ENCODE measurements around the gene SLC4A2. TPM values are rescaled to one million over a fixed set of nuclear protein-coding genes. Genes with fewer than 3 reads are reported as not detected.

SLC4A2 gene
- total RNA-seq, 1 experiment from 2014 or later, result 249 TPM

GRCh38 chr7:151083071-151083823 is 23.9 kb downstream of the SLC4A2 start, which contains the start of gene TMUB1:
TMUB1 (minus strand) TSS chr7:151083493; CDS start chr7:151082563, 930 bp downstream.
- H3K27me3 Mint-ChIP-seq (ENCODE audit: insufficient read depth, unreplicated experiment), result no peaks in the 10 kb centered on the region
- H3K9me3 Mint-ChIP-seq (ENCODE audit: unreplicated experiment), result no peaks in the 10 kb centered on the region
- no peak for TF ChIP-seq CTCF (IDR thresholded peaks at IDR 0.05; ENCODE audit: insufficient read depth in 1 of 2, low read depth in 1 of 2, low read length in 1 of 2, severe bottlenecking in 1 of 2, unreplicated experiment in 1 of 2)
- peak within 1 kb of the TSS; percentile 93 for H3K4me3 Mint-ChIP-seq (ENCODE audit: unreplicated experiment)
- Histone ChIP-seq H3K27me3 (replicated peaks; ENCODE audit: control insufficient read depth, insufficient read depth, low read length) (no peaks in the 10 kb centered on the region), H3K4me3 (ENCODE audit: low read depth, low read length) (peak within 1 kb of the TSS; percentile 98), H3K9me3 (no peaks in the 10 kb centered on the region), H3K4me1 (peaks cover 27% of the 10 kb centered on the region), H3K36me3 (ENCODE audit: control insufficient read depth, insufficient read depth, low read length) (no peaks in the 10 kb centered on the region)
- peaks cover 35% of the 10 kb centered on the region for H3K36me3 Mint-ChIP-seq (ENCODE audit: insufficient read depth, unreplicated experiment)
- POLR2A ChIA-PET, result interaction anchor here (2.0 kb wide), 1 partner anchor 20 kb away, joined by 21 read pairs; no protein-coding TSS in a partner anchor
- intact Hi-C loops (cut with micrococcal nuclease; ENCODE audit: unreplicated experiment), result loop anchor here (2.0 kb wide), 1 partner anchor 54 kb away; the partner anchor contains the start of gene ABCB8
- no TSS peak for BruUV-seq (replicated peaks)
- H3K4me1 Mint-ChIP-seq (ENCODE audit: low read depth, unreplicated experiment), result peaks cover 13% of the 10 kb centered on the region
- CTCF ChIA-PET, result interaction anchor here (0.7 to 1.2 kb wide), 2 partner anchors 55 to 121 kb away, joined by 3 read pairs; partner anchors contain the start of gene ABCB8
- peak within 1 kb of the TSS; percentile 87 for H3K27ac Mint-ChIP-seq (ENCODE audit: unreplicated experiment)
- DNase-seq, result peak; percentile 82

- Mint-ChIP-seq H3K27ac (ENCODE audit: unreplicated experiment) (no peak overlapping the region), H3K4me1 (ENCODE audit: low read depth, unreplicated experiment) (peaks cover 15% of the 10 kb centered on the region), H3K27me3 (ENCODE audit: insufficient read depth, unreplicated experiment) (no peaks in the 10 kb centered on the region), H3K9me3 (ENCODE audit: unreplicated experiment) (no peaks in the 10 kb centered on the region), H3K4me3 (ENCODE audit: unreplicated experiment) (peak overlapping the region; percentile 93), H3K36me3 (ENCODE audit: insufficient read depth, unreplicated experiment) (peaks cover 34% of the 10 kb centered on the region)
- intact Hi-C loops (cut with micrococcal nuclease; ENCODE audit: unreplicated experiment), result loop anchor here (2.0 kb wide), 1 partner anchor 55 kb away; the partner anchor contains the start of gene ABCB8
- Histone ChIP-seq H3K27me3 (replicated peaks; ENCODE audit: control insufficient read depth, insufficient read depth, low read length) (no peaks in the 10 kb centered on the region), H3K36me3 (ENCODE audit: control insufficient read depth, insufficient read depth, low read length) (no peaks in the 10 kb centered on the region), H3K9me3 (no peaks in the 10 kb centered on the region), H3K4me1 (peaks cover 30% of the 10 kb centered on the region), H3K4me3 (ENCODE audit: low read depth, low read length) (peak overlapping the region; percentile 98)
- DNase-seq, result no peak
- TF ChIP-seq CTCF (IDR thresholded peaks at IDR 0.05; ENCODE audit: insufficient read depth in 1 of 2, low read depth in 1 of 2, low read length in 1 of 2, severe bottlenecking in 1 of 2, unreplicated experiment in 1 of 2), result no peak
- no TSS peak for BruUV-seq (replicated peaks)
- ChIA-PET CTCF (interaction anchor here (1.2 kb wide), 1 partner anchor 55 kb away, joined by 3 read pairs; the partner anchor contains the start of gene ABCB8), POLR2A (interaction anchor here (2.0 kb wide), 1 partner anchor 21 kb away, joined by 21 read pairs; no protein-coding TSS in a partner anchor)
Measured at GRCh38 chr7:151083824-151084160, 24.4 kb downstream of the SLC4A2 start.

- H3K4me3 ChIP-seq (ENCODE audit: low read depth, low read length), result peak overlapping the region; percentile 75
- ChIA-PET CTCF (interaction anchor here (0.6 to 1.4 kb wide), 5 partner anchors 23 to 332 kb away, joined by 3 to 6 read pairs (median 3); no protein-coding TSS in a partner anchor), POLR2A (interaction anchor here (1.2 kb wide), 1 partner anchor 57 kb away, joined by 5 read pairs; the partner anchor contains the start of gene ABCB8)
- intact Hi-C loops (cut with micrococcal nuclease; ENCODE audit: unreplicated experiment), result no loop called here
- no peaks in the 10 kb centered on the region for H3K9me3 Mint-ChIP-seq (ENCODE audit: unreplicated experiment)
- H3K27me3 Mint-ChIP-seq (ENCODE audit: insufficient read depth, unreplicated experiment), result no peaks in the 10 kb centered on the region
- H3K4me1 Mint-ChIP-seq (ENCODE audit: low read depth, unreplicated experiment), result peaks cover 28% of the 10 kb centered on the region
- H3K36me3 ChIP-seq (ENCODE audit: control insufficient read depth, insufficient read depth, low read length), result no peaks in the 10 kb centered on the region; the same call in none of the 2 replicates
- H3K27me3 ChIP-seq (replicated peaks; ENCODE audit: control insufficient read depth, insufficient read depth, low read length), result no peaks in the 10 kb centered on the region
- no peak for TF ChIP-seq CTCF (IDR thresholded peaks at IDR 0.05; ENCODE audit: insufficient read depth in 1 of 2, low read depth in 1 of 2, low read length in 1 of 2, severe bottlenecking in 1 of 2, unreplicated experiment in 1 of 2)
- peak overlapping the region; percentile 93 for H3K4me3 Mint-ChIP-seq (ENCODE audit: unreplicated experiment)
- DNase-seq, result no peak
- BruUV-seq (replicated peaks), result no TSS peak
- peaks cover 30% of the 10 kb centered on the region for H3K4me1 ChIP-seq
- H3K27ac Mint-ChIP-seq (ENCODE audit: unreplicated experiment), result peak overlapping the region; percentile 88
- H3K36me3 Mint-ChIP-seq (ENCODE audit: insufficient read depth, unreplicated experiment), result peaks cover 34% of the 10 kb centered on the region
- H3K9me3 ChIP-seq, result no peaks in the 10 kb centered on the region
Measured at GRCh38 chr7:151085329-151085690, 25.9 kb downstream of the SLC4A2 start.

Measured in Caco-2 (cell line).